HG03342 (cell line): Measurements from ENCODE around the gene MPND.

ENCODE experiments used
- ATAC-seq: cut with Tn5 transposase; IDR thresholded peaks from one replicate; pipeline ENCODE4 v1.9.1; 2021; ENCODE audit warnings: mild to moderate bottlenecking, moderate library complexity; ENCODE audit not compliant: unreplicated experiment

MPND gene

DNA sequence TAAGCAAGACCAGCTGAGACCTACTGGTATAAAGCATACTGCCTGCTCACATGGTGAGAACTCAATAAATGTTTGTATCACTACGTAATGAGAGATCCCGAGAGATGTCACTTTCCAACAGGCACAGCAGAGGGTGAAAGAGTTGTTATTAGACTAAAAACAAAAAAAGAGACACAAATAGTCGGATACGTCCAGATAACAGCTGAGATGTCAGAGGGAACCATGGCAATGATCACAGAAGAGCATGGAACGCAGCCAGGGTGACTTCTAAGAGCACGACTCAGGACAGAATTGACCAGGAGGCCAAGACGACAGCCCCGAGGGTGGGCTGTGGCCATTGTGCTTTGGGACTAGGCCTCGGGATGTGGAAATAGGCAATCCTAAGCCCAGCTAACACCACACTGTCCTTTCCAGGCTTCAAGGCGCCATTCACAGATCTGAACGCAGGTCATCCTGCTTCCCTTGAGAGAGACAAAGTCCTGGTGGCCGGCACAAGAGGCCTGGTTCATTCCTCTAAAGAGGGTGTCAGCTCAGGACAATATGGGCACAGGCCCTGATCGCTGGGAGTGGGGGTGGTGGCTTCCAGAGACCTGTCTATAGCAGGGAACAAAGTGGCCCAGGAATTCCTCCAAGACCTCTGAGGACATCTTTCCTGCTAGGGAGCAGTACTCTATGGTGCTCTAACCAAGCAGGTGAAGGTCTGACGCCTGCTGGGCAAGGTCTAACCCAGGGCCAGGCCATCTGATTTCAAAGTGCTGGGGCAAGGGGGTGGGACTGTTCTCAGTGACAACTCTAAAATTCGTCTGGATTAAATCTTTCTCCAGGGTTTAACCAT, 53.8 kb downstream of the MPND start:
- ATAC-seq: no peak

GRCh38 chr19:4399812-4400134, 56.4 kb downstream of the MPND start:
- ATAC-seq: no peak

DNA sequence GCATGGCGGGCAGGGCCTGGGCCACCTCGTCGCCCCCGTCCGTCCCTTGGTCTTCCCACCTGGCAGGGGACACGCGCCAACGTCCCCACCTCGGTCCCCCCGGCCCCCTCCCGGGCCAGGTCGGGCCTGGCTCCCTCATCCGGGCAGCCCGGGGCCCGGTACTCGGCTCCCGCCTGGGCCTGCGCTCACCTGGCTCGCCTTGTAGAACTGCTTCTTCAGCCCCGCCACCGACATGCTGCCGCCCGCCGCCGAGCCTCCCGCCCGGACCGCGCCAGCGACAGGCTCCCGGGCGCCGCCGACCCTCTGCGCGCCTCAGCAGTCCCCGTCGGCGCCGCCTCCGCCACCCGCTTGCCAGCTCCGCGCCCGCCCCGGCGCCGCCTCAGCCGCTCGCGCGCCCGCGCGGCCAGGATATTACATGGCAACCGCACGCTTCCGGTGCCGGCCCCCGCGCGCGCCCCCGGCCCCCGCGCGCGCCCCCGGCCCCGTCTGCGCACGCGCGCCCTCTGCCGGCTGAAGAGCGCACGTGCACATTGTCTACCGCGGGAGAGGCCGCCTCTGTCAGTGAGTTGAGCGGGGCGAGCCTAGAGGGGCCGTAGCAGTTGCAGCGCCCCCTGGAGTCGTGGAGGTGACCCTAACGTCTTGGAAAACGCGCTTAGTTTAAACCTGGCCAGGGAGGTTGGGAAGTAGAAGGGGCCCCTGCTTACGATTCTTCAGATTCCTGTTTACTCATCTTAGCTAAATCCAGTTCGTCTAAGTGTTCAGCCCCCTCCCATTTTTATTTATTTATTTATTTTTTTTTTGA, 57.0 kb downstream of the MPND start, which contains the start of gene SH3GL1:
SH3GL1 (minus strand) TSS at position 413 of the 802 bp plus-strand sequence; CDS start at position 234, 179 bp downstream.
- ATAC-seq: peak; percentile 51

- ATAC-seq: no peak
These were observed 58.4 kb downstream of the MPND start for GRCh38 chr19:4401769-4402170.

DNA sequence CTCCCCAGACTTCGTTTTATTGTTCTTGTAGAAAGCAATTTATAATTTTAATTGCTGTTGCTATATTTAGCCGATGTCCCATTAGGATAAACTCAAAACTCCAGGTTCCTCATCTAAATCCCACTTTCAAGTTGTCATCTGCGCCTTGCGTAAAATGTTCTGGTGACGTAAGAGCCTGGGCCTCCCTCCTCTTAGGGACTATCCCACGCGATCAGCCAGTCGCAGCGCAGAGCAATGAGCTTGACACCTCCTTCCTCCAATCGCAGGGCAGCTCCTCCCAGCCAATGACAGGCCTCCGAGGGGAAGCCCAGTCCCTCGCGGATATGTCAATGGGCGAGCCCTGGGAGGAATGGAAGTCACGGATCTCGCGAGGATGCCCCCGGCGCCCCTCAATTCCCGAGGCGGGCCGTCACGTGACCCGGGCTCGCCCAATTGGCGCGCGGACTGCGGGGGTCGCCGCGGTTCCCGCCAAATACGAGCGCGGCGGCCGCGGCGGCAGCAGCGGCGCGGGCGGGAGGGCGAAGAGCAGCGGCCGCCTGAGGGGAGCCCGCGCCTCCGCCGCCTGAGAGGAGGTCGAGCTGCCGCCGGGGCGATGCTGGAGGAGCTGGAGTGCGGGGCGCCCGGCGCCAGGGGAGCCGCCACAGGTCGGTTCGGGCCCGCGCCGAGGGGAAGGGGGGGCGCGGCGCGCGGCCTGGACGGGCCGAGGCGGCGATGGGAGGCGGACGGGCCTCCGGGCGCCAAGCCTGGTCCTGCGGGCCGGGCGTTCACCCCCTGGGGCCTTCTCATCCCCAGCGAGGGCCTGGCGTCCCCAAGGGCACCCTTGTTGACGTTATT, 59.0 kb downstream of the MPND start, which contains the start of gene CHAF1A:
CHAF1A (plus strand) TSS at position 470 of the 834 bp plus-strand sequence; CDS start at position 593, 123 bp downstream.
- peak; percentile 73 for ATAC-seq

DNA sequence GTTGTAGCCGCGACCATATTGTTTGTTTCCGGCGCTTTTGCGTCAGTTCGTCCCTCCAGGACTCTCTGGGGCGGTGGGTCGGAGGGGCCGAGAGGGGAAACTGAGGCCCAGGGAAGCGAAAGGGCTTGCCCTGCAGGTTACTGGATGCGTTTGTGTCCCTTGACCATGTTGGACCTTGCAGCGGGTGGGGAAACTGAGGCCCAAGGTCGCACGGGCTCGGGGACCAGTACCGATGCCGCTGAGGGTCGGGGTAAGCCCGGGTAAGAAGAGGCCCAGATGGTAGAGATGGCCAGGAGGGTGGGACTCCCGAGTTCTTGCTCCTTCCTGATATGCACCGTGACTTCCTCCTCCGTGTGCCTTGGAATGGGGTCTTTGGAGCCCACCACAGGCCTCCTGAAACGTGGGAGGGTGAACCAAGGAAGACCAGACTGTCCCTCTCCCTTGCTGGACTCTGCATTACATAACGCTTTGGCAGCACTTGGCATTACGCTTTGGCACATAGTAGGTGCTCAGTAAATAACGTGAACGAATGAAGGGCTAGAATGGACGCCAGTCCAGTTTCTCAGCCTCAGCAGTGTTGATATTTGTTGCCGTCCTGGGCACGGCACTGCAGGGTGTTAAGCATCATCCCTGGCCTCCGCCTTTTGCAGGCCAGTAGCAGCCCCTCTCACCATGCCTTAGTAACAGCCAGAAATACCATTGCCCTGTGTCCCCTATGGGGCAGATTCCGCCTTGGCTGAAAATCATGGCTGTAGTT, 59.8 kb downstream of the MPND start:
- ATAC-seq: no peak

DNA sequence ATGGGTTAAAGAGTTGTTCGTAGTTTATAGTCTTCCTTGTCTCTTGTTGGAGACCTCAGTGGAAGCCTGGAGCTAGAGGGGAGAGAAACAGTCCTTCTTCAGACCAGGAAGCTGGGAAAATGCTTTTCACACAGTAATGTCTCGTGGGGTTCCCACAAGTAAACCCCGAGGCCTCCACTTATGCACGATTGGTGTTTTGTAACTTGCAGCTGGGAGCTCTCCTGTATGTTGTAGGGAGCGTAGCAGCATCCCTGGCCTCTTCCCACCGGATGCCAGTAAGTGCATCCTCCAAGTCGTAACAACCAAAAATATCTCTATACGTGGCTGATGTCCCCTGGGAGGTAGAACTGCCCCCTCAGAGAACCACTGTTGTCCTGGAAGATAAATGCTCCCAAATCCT, 62.6 kb downstream of the MPND start:
- no peak for ATAC-seq

DNA sequence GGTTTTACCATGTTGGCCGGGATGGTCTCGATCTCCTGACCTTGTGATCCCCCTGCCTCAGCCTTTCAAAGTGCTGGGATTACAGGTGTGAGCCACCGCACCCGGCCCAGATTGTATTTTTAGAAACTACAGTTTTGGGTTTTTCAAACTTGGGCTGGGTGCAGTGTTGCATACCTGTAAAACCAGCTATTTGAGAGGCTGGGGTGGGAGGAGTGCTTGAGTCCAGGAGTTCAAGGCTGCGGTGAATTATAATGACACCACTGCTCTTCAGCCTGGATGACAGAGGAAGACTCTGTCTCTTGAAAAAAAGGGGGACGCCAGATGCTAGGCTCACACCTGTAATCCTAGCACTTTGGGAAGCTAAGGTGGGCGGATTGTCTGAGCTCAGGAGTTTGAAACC, 63.3 kb downstream of the MPND start:
- no peak for ATAC-seq

DNA sequence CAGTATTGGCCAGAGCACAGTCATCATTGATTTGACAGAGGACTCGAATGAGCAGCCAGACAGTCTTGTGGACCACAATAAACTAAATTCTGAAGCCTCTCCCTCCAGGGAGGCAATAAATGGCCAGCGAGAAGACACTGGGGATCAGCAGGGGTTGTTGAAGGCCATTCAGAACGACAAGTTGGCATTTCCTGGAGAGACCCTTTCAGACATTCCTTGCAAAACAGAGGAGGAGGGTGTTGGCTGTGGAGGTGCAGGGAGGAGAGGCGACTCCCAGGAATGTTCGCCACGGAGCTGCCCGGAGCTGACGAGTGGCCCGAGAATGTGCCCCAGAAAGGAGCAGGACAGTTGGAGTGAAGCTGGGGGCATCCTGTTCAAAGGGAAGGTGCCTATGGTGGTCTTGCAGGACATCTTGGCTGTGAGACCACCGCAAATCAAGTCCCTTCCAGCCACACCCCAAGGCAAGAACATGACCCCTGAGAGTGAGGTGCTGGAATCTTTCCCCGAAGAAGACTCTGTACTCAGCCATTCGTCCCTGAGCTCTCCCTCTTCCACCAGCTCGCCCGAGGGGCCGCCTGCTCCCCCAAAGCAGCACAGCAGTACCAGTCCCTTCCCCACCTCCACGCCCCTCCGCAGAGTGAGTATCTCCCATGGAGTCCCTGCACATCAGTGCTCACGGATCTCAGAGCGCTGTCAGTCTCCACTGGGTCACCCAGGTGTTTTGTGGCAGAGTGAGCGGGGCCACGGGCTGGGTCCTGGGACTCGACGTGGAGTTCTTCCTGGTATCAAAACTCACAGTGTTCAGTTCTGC, 66.0 kb downstream of the MPND start:
- no peak for ATAC-seq
